Measurements from ENCODE around the gene TNK2. TPM values are rescaled to one million over a fixed set of nuclear protein-coding genes. Genes with fewer than 3 reads are reported as not detected.

Gene TNK2
- total RNA-seq, 6 experiments from 2014 or later = 29.6 to 46.1 (median 35.1) TPM

GRCh38 chr3:195847055-195847950 is 61.0 kb downstream of the TNK2 start:
- DNase-seq = peak; percentile 38
- Mint-ChIP-seq H3K9me3 (no peaks in the 10 kb centered on the region), H3K4me1 (ENCODE audit: low read depth) (peaks cover 27% of the 10 kb centered on the region; the same call in 1 of the 2 replicates), H3K36me3 (ENCODE audit: low read depth) (no peaks in the 10 kb centered on the region), H3K27ac (no peak overlapping the region), H3K27me3 (ENCODE audit: insufficient read depth) (0 out of 2 replicates have a peak, but pooled peaks cover 2% of the 10 kb centered on the region), H3K4me3 (no peak overlapping the region)
- TF ChIP-seq CTCF (IDR thresholded peaks at IDR 0.05) = no peak

- peaks cover 22% of the 10 kb centered on the region; the same call in 1 of the 2 replicates for H3K4me1 Mint-ChIP-seq (ENCODE audit: low read depth)
- no peaks in the 10 kb centered on the region for H3K27me3 Mint-ChIP-seq (ENCODE audit: insufficient read depth)
These were observed 62.9 kb downstream of the TNK2 start for GRCh38 chr3:195845483-195845882.

GRCh38 chr3:195844671-195845218 is 63.6 kb downstream of the TNK2 start:
- Mint-ChIP-seq H3K9me3 (no peaks in the 10 kb centered on the region), H3K4me1 (ENCODE audit: low read depth) (peaks cover 22% of the 10 kb centered on the region; the same call in 1 of the 2 replicates), H3K27ac (no peak overlapping the region), H3K27me3 (ENCODE audit: insufficient read depth) (peaks cover under 1% of the 10 kb centered on the region; the same call in 1 of the 2 replicates), H3K4me3 (no peak overlapping the region), H3K36me3 (ENCODE audit: low read depth) (no peaks in the 10 kb centered on the region)
- no peak for TF ChIP-seq CTCF (IDR thresholded peaks at IDR 0.05)
- no peak for DNase-seq

More at GRCh38 chr3:195845483-195845882, 62.9 kb downstream of the TNK2 start:
- no peak for TF ChIP-seq CTCF (IDR thresholded peaks at IDR 0.05)
- DNase-seq = no peak
- no peak overlapping the region for H3K27ac Mint-ChIP-seq
- H3K36me3 Mint-ChIP-seq (ENCODE audit: low read depth) = no peaks in the 10 kb centered on the region
- H3K4me3 Mint-ChIP-seq = no peak overlapping the region
- no peaks in the 10 kb centered on the region for H3K9me3 Mint-ChIP-seq

- Mint-ChIP-seq H3K27ac (no peak overlapping the region), H3K4me1 (ENCODE audit: low read depth) (peaks cover 6% of the 10 kb centered on the region; the same call in 1 of the 2 replicates), H3K27me3 (ENCODE audit: insufficient read depth) (peaks cover 20% of the 10 kb centered on the region), H3K9me3 (no peaks in the 10 kb centered on the region), H3K4me3 (peak overlapping the region; percentile 35; the same call in 1 of the 2 replicates), H3K36me3 (ENCODE audit: low read depth) (no peaks in the 10 kb centered on the region)
- no peak for DNase-seq
- no peak for TF ChIP-seq CTCF (IDR thresholded peaks at IDR 0.05)
These were observed 68.9 kb downstream of the TNK2 start for GRCh38 chr3:195839260-195840010.

GRCh38 chr3:195838714-195839113 is 69.6 kb downstream of the TNK2 start:
- Mint-ChIP-seq H3K36me3 (ENCODE audit: low read depth) (no peaks in the 10 kb centered on the region), H3K4me3 (no peak overlapping the region), H3K27me3 (ENCODE audit: insufficient read depth) (peaks cover 20% of the 10 kb centered on the region), H3K9me3 (no peaks in the 10 kb centered on the region), H3K27ac (no peak overlapping the region), H3K4me1 (ENCODE audit: low read depth) (peaks cover 6% of the 10 kb centered on the region; the same call in 1 of the 2 replicates)
- no peak for DNase-seq
- TF ChIP-seq CTCF (IDR thresholded peaks at IDR 0.05) = no peak
